Parietal lobe (tissue), 1 donor: Measurements from ENCODE around the gene CCIN. TPM values are rescaled to one million over a fixed set of nuclear protein-coding genes. Genes with fewer than 3 reads are reported as not detected.

ENCODE experiments used
- total RNA-seq: library from RNA; depleted of rRNA; stranded (reverse); fragments of >200 nt; gene quantifications from one replicate; pipeline ENCODE4 v1.2.3, GENCODE V29; 2014

CCIN gene
- total RNA-seq, result not detected

GRCh38 chr9:36169166-36169565 lies at the start of gene CCIN:
TSS of gene CCIN (plus strand) at chr9:36169388. CDS start at chr9:36169503, 115 bp downstream.

GRCh38 chr9:36136272-36136893 lies 32.8 kb upstream of the CCIN start, which contains the start of gene GLIPR2:
TSS of gene GLIPR2 (plus strand) at chr9:36136733. CDS start at chr9:36136779, 46 bp downstream.

GRCh38 chr9:36190388-36191289 lies 21.5 kb downstream of the CCIN start, which contains the start of gene CLTA:
TSS of gene CLTA (plus strand) at chr9:36190921. CDS start at chr9:36191057, 136 bp downstream.

Other genes with a start within 250 kb of the CCIN start
- not detected for gene OR2S2, start 211.2 kb upstream of the CCIN start, total RNA-seq
- gene RECK, start 132.5 kb upstream of the CCIN start, total RNA-seq, result 13.5 TPM
- 4.7 TPM for gene GLIPR2, start 32.7 kb upstream of the CCIN start, total RNA-seq
- 115 TPM for gene CLTA, start 21.5 kb downstream of the CCIN start, total RNA-seq
- 42.6 TPM for gene GNE, start 89.1 kb downstream of the CCIN start, total RNA-seq
- 76.1 TPM for gene RNF38, start 230.9 kb downstream of the CCIN start, total RNA-seq